GM19324 (cell line): ENCODE data around the gene MPZL1.

Experiments
- ATAC-seq: cut with Tn5 transposase; IDR thresholded peaks from one replicate; pipeline ENCODE4 v1.9.1; 2021; ENCODE audit warnings: mild to moderate bottlenecking, moderate library complexity; ENCODE audit not compliant: unreplicated experiment, low FRiP score

MPZL1 gene

DNA sequence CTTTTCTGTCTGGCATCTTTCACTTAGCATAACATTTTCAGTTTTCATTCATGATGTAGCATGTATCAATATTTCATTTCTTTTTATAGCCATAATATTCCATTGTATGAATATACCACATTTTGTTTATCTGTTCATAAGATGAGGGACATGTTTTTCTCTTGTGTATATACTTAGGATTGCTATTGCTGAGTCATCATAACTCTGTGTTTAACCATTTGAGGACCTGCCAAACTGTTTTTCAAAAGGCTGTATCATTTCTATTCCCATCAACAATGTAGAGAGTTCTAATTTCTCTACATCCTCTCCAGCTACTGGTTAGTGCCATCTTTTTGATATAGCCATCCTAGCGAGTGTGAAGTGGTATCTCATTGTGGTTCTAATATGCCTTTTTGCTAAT lies 26.2 kb downstream of the MPZL1 start:
- ATAC-seq, result no peak

- no peak for ATAC-seq
These were observed 27.1 kb downstream of the MPZL1 start for GRCh38 chr1:167748906-167749305.

- no peak for ATAC-seq
These were observed 28.0 kb downstream of the MPZL1 start for GRCh38 chr1:167749741-167750140.

- ATAC-seq, result no peak
These were observed 28.9 kb downstream of the MPZL1 start for GRCh38 chr1:167750641-167751040.

GRCh38 chr1:167751676-167752075 lies 29.9 kb downstream of the MPZL1 start:
- no peak for ATAC-seq

DNA sequence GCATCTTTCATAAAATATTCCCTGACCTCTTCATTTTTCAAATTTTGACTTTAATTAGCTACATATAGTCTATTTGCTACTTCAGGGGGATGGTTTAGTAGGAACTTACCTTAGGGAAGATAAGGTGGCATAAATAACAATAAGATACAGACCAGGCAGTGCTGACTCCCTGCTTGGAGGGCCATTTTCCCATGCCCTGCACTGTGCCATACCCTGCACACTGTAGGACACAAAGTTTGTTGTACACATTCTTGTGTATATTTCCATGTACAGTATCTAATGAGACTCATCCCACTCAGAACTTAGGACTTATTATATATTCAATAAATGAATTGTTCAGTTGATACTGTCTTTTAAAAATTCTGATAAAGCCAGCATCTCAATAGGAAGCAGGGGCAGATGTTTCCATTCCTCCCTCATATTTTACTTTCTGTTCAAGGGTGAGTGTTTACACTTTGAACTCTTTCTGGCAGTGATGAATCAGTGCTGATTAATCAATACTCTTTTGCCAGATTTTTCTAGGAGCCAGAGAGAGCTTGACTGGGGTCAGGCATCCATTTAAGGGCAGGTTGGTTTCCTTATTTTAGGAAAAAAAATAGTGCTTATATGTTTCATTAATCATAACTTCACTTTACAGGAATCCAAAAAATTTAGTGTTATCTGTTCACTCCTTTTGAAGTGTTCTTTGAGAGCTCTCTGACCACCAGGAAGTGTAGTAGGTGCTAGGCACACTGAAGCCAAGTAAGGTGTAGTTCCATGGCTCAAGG lies 30.6 kb downstream of the MPZL1 start:
- no peak for ATAC-seq

- no peak for ATAC-seq
These were observed 33.9 kb downstream of the MPZL1 start for GRCh38 chr1:167755654-167756053.

- ATAC-seq, result no peak
These were observed 35.1 kb downstream of the MPZL1 start for GRCh38 chr1:167756730-167757405.

- no peak for ATAC-seq
These were observed 35.9 kb downstream of the MPZL1 start for GRCh38 chr1:167757433-167758309.

DNA sequence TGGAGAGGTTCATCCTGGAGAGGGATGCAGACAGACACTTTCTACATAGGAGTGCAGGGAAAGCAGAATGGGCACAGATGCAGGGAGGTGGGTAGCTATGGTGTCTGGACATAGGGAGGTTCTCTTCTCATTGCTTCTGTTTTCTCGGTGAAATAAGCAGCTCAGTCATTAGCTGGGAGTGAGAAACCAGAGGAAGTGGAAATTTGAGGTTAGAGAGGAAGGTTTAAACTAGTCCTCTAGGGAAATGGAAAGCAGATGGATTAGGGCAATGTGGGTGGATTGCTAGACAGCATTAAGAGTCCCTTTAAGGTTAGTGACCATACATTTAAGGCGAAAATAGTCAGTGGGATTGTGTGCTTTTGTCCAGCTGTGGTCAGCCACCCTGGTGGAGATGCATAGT lies 39.6 kb downstream of the MPZL1 start:
- ATAC-seq, result no peak

GRCh38 chr1:167762061-167762746 lies 40.4 kb downstream of the MPZL1 start:
- no peak for ATAC-seq

DNA sequence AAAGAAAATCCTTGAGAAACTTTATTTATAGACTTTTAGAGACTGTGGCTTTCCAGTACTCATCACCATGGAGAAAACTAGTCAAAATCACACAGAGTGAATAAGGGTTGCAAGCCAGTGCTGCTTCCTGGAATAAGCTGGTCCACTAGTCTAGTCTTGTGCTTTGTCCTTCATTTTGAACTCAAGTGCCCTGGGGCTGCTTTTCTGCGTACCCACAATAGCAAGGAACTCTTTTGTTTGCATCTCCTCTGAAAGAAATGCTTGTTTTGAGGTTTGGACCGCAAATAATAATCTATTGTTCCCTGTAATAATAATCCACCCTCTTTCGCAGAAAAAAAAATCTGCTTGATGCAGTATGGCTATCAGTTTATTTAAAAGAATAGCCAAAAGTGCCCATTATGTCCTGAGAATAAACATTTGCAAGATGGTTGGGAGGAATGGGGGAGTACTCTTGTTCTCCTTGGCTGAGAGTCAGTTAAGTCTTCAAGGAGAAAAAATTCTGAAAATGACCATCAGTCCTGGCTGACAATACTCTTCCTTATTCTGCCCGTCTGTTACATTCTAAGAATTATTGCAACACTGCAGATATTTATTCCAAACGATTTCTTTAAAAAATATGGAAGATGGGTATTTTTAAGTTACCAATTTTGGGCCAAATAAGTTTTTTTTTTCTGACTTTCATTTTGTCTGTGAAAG lies 41.9 kb downstream of the MPZL1 start:
- ATAC-seq, result no peak

- ATAC-seq, result no peak
These were observed 42.9 kb downstream of the MPZL1 start for GRCh38 chr1:167764458-167765330.

GRCh38 chr1:167765496-167765895 lies 43.7 kb downstream of the MPZL1 start:
- no peak for ATAC-seq

DNA sequence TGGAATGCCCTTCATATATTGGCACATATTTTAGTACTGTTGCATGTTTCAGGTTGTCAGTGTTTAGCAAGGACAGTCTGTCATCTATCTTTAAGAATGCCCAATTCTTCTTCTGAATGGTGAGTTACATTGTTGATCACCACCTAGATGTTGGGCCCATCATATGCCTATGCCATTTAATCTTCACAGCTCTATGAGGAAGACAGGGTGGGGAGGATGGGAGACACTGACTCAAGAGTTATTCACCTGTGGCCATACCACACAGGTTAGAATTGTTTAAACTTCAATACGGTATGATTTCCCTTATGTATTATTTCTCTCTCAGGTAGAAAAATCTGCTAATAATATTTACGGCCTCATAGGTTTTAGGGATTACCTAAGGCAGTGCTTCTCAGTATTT lies 44.8 kb downstream of the MPZL1 start:
- ATAC-seq, result no peak

DNA sequence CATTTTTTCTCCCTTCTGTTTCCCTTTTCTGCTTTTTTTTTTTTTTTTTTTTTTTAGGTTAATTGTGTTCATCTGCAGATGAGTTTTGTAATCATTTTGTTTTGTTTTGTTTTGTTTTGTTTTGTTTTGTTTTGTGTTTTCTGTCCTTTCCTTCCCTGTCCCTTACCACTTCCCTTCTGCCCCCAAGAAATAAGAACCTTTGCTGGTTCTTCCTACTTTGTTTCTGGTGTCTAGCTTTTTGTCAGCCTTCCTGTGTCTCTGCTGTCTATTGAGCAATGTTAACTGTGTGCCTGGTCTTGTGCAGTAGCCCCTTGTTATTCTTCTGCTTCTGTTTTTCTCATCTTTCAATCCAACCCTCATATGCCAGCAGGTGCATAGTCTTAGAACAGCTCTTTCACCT lies 46.0 kb downstream of the MPZL1 start:
- ATAC-seq, result no peak

GRCh38 chr1:167770127-167770526 lies 48.3 kb downstream of the MPZL1 start:
- ATAC-seq, result no peak

DNA sequence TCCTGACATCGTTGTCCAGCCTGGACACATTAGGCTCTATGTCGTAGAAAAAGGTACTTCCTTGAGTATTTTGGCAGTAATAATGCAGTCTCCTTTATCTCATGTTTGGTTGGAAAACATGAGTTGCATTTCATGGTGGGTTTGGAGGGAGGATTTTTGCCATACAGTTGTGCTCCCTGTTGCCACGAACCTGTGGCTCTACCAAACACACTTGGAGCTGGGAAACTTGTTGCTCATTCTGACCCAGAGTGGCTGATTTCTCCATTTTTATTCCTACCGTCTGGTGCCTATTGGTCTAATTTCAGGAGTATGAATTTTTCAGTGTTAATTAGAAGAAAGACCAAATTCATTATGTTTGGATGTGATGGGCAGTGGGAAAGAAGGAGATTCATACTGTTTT lies 50.7 kb downstream of the MPZL1 start:
- no peak for ATAC-seq

- no peak for ATAC-seq
These were observed 51.7 kb downstream of the MPZL1 start for GRCh38 chr1:167773516-167773915.
